Measurements from ENCODE around the gene SRCAP.

SRCAP gene

GRCh38 chr16:30771726-30772125, 72.8 kb downstream of the SRCAP start:
- DNase-seq (ENCODE audit: low read depth in 2 of 2, low spot score in 1 of 2) = no peak

GRCh38 chr16:30773826-30774225, 74.9 kb downstream of the SRCAP start:
- DNase-seq (ENCODE audit: low read depth in 2 of 2, low spot score in 1 of 2) = no peak

DNA sequence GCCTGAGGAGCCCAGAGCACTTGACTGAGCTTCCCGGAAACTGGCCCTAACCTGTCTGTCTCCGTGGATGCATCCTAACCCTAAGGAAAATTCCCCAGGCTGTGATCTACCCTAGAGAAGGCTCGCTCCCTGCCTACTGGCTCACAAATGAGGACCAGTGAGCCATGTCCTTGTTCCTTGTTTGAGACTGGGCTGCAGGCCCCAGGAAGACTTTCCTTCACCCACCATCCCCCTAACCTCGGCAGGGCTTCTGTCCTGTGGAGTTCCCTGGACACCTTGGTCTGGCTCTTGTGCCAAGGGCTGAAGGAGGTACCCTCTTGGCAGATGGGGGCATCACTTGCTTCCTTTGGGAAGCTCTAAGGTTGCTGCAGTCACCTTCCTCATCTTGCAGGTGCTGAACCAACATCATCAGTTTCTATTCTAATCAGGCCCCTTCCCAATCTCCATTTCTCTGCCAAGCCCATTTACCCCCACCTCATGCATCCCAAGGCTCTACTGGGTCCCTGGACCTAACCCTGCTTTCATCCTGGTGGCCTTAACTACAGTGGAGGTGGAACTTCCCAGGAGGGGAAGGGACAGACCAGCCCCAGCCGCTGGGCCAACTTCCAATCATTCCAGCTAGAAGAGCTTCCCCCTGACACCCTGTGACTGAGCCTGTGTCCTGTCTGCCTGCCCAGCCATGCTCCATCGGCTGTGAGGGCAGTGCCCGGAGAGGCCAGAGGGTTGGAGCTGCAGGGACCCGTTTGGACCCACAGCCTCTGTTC, 75.6 kb downstream of the SRCAP start:
- no peak for DNase-seq (ENCODE audit: low read depth in 2 of 2, low spot score in 1 of 2)

- no peak for DNase-seq (ENCODE audit: low read depth in 2 of 2, low spot score in 1 of 2)
These were observed 76.1 kb downstream of the SRCAP start for GRCh38 chr16:30775131-30775391.

DNA sequence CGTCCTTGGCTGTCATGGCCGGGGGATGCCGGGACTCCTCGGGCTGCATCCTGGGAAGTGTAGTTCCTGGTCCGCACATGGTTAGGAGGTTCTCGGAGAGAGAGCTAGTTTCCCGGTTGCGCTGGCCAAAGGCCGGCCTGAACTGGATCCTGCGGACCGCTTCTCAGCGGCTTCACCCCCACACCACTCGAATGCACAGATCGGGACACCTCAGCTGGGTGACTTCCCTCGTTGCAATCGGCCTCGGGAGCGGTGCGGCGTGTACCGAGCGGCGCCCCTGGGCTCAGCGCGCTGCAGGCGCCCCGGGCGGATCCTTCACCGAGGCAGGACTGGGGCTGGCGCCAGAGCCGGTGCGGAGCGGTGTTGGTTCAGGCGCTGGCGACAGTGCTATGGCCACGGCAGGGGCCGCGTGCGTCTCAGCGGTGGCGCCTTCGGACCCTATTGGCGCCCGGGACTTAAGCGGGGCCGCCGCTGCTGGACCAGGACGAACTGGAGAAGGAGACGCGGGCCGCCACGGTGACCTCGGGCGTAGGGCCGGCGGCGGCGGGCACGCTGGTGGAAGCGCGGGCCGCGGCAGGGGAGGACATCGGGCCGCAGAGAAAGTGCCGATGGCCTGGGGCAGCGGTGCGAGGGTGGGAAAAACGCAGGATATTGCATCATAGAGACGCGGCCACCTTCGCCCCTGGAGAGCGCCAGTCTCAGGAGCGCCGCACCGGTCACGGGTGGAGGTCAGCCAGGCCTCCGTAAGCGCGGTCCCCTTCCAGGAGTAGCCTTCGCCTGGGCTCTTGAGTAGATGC, 76.6 kb downstream of the SRCAP start:
- DNase-seq (ENCODE audit: low read depth in 2 of 2, low spot score in 1 of 2) = no peak

DNA sequence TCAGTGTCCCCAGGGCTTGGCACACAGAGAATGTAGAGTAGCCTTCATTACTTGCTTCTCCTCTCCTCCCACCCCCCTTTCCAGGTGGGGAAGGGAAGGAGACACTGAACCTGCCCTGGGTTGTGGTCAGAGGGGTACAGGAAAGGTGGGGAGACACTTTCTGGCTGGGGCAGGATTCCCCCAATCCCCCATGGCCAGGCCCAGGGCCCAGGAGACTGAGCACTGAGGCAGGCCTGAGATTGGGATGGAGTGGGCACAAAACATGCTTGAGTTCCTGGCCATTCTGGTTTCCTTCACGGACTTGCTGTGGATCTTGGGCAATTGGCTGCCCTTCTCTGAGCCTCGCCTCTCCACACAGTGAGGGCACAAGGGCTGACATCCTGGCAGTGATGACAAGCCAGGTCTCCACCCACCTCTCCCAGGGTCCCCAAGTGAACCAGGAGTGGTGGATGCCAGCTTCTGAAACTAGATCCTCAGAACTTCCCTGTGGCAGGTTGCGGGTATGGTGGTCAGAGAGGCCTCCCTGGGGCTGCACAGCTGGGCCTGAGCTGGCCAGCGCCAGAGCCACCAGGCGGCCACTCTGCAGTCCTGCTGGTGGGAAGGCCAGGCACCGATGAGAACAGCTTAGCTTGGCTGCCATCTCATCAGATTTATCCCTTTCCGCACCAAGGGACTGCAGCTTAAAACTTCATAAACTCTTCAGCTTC, 78.8 kb downstream of the SRCAP start:
- no peak for DNase-seq (ENCODE audit: low read depth in 2 of 2, low spot score in 1 of 2)

GRCh38 chr16:30778549-30779244, 79.7 kb downstream of the SRCAP start:
- DNase-seq (ENCODE audit: low read depth in 2 of 2, low spot score in 1 of 2) = no peak

GRCh38 chr16:30779596-30779995, 80.6 kb downstream of the SRCAP start:
- no peak for DNase-seq (ENCODE audit: low read depth in 2 of 2, low spot score in 1 of 2)

- no peak for DNase-seq (ENCODE audit: low read depth in 2 of 2, low spot score in 1 of 2)
These were observed 81.0 kb downstream of the SRCAP start for GRCh38 chr16:30780021-30780420.

DNA sequence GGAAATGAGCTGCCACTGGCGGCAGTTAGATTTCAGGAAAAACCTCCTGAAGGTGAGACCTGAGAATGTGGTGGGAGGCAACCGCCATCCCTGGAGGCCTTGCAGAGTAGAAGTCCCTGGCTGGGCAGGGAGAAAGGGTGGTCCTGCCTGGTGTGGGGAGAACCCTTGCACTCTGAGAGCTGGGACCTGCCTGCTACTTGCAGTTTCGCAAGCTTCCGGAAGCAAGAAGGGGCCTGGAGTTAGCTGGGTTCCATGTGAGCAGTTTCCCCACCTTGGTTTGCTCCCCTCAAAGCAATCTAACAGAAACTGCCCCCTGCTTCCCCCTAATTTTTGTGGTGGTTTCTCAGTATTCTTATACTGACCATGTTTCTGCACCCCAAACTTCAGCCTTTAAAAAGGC, 81.6 kb downstream of the SRCAP start:
- no peak for DNase-seq (ENCODE audit: low read depth in 2 of 2, low spot score in 1 of 2)

- no peak for DNase-seq (ENCODE audit: low read depth in 2 of 2, low spot score in 1 of 2)
These were observed 83.7 kb downstream of the SRCAP start for GRCh38 chr16:30782486-30783279.

- DNase-seq (ENCODE audit: low read depth in 2 of 2, low spot score in 1 of 2) = no peak
These were observed 84.5 kb downstream of the SRCAP start for GRCh38 chr16:30783280-30784109.

DNA sequence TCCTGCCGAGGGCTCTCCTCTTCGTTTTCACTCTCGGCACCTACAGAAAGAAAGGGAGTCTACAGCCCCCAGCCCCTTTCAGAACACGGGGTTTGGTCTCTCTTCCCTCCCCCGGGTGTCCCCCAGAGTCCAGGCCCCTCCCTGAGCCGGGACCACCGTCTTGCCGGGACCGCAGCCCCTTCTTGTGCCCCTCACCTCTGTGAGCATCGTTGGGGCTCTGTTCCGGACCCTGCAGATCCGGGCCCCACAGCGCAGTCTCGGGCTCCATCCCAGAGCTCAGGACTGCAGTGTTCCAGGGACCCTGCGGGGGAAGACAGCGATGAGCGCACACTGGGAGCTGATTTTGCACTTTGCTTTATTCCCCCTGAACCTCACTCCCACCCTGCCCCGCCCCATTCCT, 85.2 kb downstream of the SRCAP start:
- DNase-seq (ENCODE audit: low read depth in 2 of 2, low spot score in 1 of 2) = no peak

DNA sequence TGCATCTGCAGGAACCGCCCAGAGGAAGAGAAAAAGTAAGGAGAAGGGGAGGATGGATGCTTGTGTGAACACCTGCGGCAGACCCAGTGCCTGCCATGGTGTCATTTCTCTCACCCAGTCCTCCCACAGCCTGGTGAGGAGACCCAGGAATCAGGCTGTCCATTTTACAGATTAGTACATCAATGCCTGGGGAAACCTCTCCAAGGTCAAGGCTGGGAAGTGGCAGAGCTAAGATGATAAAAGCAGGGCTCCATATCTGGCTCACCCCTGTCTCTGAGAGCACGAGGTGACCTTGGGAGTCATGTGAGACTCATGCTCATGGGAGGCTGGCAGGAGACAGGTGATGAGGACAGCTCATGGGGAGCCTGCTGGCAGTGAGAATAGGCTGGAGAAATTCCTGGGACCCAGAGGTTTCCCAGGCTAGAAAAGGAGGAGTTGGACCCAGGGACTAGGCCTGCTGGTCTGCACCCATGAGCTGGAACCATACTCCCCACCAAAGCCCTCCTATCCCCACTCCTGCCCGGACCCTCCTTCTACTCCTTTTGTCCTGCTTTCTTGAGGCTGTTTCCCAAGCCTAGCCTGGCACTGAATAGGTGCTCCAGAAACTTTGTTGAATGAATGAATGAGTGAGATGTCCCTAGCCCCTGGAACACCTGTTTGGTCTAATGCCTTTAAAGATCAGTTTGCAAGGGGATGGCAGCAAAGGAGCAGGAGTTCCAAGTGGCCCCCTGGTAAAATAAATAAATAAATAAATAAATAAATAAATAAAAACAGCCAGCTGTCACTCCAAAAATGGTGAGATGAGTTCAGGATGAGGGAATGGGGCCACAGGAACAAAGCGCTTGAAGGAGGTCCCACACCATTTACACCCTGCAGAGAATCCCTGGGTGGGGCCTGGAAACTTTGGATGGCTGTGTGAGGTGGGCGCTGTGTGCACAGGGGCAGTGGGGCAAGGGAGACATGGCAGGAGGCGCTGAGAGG, 86.4 kb downstream of the SRCAP start:
- DNase-seq (ENCODE audit: low read depth in 2 of 2, low spot score in 1 of 2) = no peak

- DNase-seq (ENCODE audit: low read depth in 2 of 2, low spot score in 1 of 2) = no peak
These were observed 87.4 kb downstream of the SRCAP start for GRCh38 chr16:30786115-30786935.

GRCh38 chr16:30786936-30787612, 88.1 kb downstream of the SRCAP start, which contains the start of gene ZNF629:
ZNF629 (minus strand) TSS chr16:30787205; CDS start chr16:30784482, 2,723 bp downstream.
- DNase-seq (ENCODE audit: low read depth in 2 of 2, low spot score in 1 of 2) = no peak
